GM23338 (cell line): ENCODE data around the gene ZNF516. TPM values are rescaled to one million over a fixed set of nuclear protein-coding genes. Genes with fewer than 3 reads are reported as not detected.

Experiments used
- ATAC-seq: fragments of 200-7000 bp; cut with Tn5 transposase; 3 replicates; pipeline ENCODE4 v1.9.1; 2020
- DNase-seq: peaks from one replicate; pipeline ENCODE4 v3.0.0-alpha.2; 2015; ENCODE audit warnings: low spot score
- H2AFZ ChIP-seq: fragments of 200-600 bp; sonication (generic); 2 replicates; pipeline ENCODE4 v1.8.0; 2016; ENCODE audit warnings: antibody characterized with exemption, mild to moderate bottlenecking, moderate library complexity
- H3F3A ChIP-seq: fragments of 200-600 bp; sonication (generic); replicated peaks from 2 replicates; pipeline ENCODE4 v1.8.0; 2017; ENCODE audit warnings: antibody characterized with exemption, mixed run types, low read depth
- H3K27ac ChIP-seq: fragments of 200-600 bp; sonication (generic); 2 replicates; pipeline ENCODE4 v1.6.1; 2016; ENCODE audit warnings: low read depth
- H3K27me3 ChIP-seq: fragments of 200-600 bp; sonication (generic); 2 replicates; pipeline ENCODE4 v1.8.0; 2016; ENCODE audit warnings: mild to moderate bottlenecking, mixed run types, moderate library complexity; ENCODE audit not compliant: insufficient read depth
- H3K36me3 ChIP-seq: fragments of 200-600 bp; sonication (generic); 2 replicates; pipeline ENCODE4 v1.8.0; 2016; ENCODE audit warnings: mild to moderate bottlenecking; ENCODE audit not compliant: insufficient read depth
- H3K4me1 ChIP-seq: fragments of 200-600 bp; sonication (generic); 2 replicates; pipeline ENCODE4 v1.8.0; 2016; ENCODE audit warnings: mild to moderate bottlenecking, moderate library complexity; ENCODE audit not compliant: insufficient read depth
- H3K4me2 ChIP-seq: fragments of 200-600 bp; sonication (generic); 2 replicates; pipeline ENCODE4 v1.7.1; 2017; ENCODE audit warnings: mixed run types
- H3K4me3 ChIP-seq: fragments of 200-600 bp; sonication (generic); 2 replicates; pipeline ENCODE4 v1.6.1; 2016; ENCODE audit warnings: mixed run types
- H3K79me2 ChIP-seq: fragments of 200-600 bp; sonication (generic); replicated peaks from 2 replicates; pipeline ENCODE4 v1.8.0; 2017; ENCODE audit warnings: mild to moderate bottlenecking; ENCODE audit not compliant: insufficient read depth
- H3K9me2 ChIP-seq: fragments of 200-600 bp; sonication (generic); 2 replicates; pipeline ENCODE4 v1.8.0; 2017; ENCODE audit not compliant: insufficient read depth
- H4K20me1 ChIP-seq: fragments of 200-600 bp; sonication (generic); replicated peaks from 2 replicates; pipeline ENCODE4 v1.8.0; 2017; ENCODE audit warnings: mild to moderate bottlenecking; ENCODE audit not compliant: insufficient read depth
- H3K27ac Mint-ChIP-seq: 2 replicates; pipeline ENCODE4 v1.8.0; 2020; ENCODE audit warnings: inconsistent platforms, mild to moderate bottlenecking, moderate library complexity, mixed read lengths
- H3K27me3 Mint-ChIP-seq: 3 replicates; pipeline ENCODE4 v1.8.0; 2022; ENCODE audit warnings: low read depth, mild to moderate bottlenecking, moderate library complexity, mixed read lengths, inconsistent platforms; ENCODE audit not compliant: insufficient read depth, poor library complexity
- H3K36me3 Mint-ChIP-seq: 3 replicates; pipeline ENCODE4 v1.8.0; 2021; ENCODE audit warnings: low read depth, mild to moderate bottlenecking, inconsistent platforms, moderate library complexity, mixed read lengths
- H3K4me1 Mint-ChIP-seq: 3 replicates; pipeline ENCODE4 v1.8.0; 2020; ENCODE audit warnings: mild to moderate bottlenecking, inconsistent platforms, mixed read lengths
- H3K4me3 Mint-ChIP-seq: 3 replicates; pipeline ENCODE4 v1.8.0; 2021; ENCODE audit warnings: moderate library complexity, mild to moderate bottlenecking, inconsistent platforms, mixed read lengths
- H3K9me3 Mint-ChIP-seq: 3 replicates; pipeline ENCODE4 v1.8.0; 2020; ENCODE audit warnings: moderate library complexity, mild to moderate bottlenecking, inconsistent platforms, mixed read lengths
- CREB1 ChIP-seq: fragments of 250-450 bp; sonication (Bioruptor Pico); IDR thresholded peaks from 2 replicates; pipeline ENCODE4 v1.5.0; 2020; ENCODE audit warnings: low read depth, mild to moderate bottlenecking, moderate library complexity
- ETS1 ChIP-seq: IDR thresholded peaks from 2 replicates; pipeline ENCODE4 v1.6.1; 2016; ENCODE audit warnings: antibody characterized with exemption
- EZH2phosphoT487 ChIP-seq: fragments of 200-600 bp; sonication (generic); IDR thresholded peaks from one replicate; pipeline ENCODE4 v1.8.1; 2018; ENCODE audit warnings: antibody characterized with exemption; ENCODE audit not compliant: unreplicated experiment
- NANOG ChIP-seq: IDR thresholded peaks from 2 replicates; pipeline ENCODE4 v1.6.1; 2016; ENCODE audit warnings: antibody characterized with exemption, borderline replicate concordance
- POLR2AphosphoS5 ChIP-seq: IDR thresholded peaks from 2 replicates; pipeline ENCODE4 v1.6.1; 2016; ENCODE audit warnings: antibody characterized with exemption, low read depth
- STAT1 ChIP-seq: IDR thresholded peaks from one replicate; pipeline ENCODE4 v1.6.1; 2016; ENCODE audit warnings: antibody characterized with exemption; ENCODE audit not compliant: unreplicated experiment
- ZNF114 ChIP-seq: fragments of 250-450 bp; sonication (Bioruptor Pico); IDR thresholded peaks from 2 replicates; pipeline ENCODE4 v1.5.0; 2020; ENCODE audit warnings: mild to moderate bottlenecking, moderate library complexity
- ZNF331 ChIP-seq: fragments of 250-450 bp; sonication (Bioruptor Pico); IDR thresholded peaks from 2 replicates; pipeline ENCODE4 v1.5.0; 2020; ENCODE audit warnings: low read depth, mild to moderate bottlenecking, moderate library complexity
- ZNF462 ChIP-seq: fragments of 250-450 bp; sonication (Bioruptor Pico); IDR thresholded peaks from 2 replicates; pipeline ENCODE4 v1.5.0; 2020; ENCODE audit warnings: mild to moderate bottlenecking, moderate library complexity
- polyA plus RNA-seq: library from polyadenylated mRNA; unstranded; fragments of >200 nt; fragmentation: Nextera tagmentation; extraction: Ambion mirVana; gene quantifications from 2 replicates; pipeline ENCODE4 v1.2.1, GENCODE V29; 2016
- total RNA-seq: library from RNA; depleted of rRNA; stranded (reverse); fragments of >200 nt; shearing (Covaris generic); gene quantifications from 2 replicates; pipeline ENCODE4 v1.2.3, GENCODE V29; 2014
- TF ChIP-seq, protein P1 (sequence below): IDR thresholded peaks from one replicate; pipeline ENCODE4 v1.6.1; 2018; ENCODE audit warnings: antibody characterized with exemption; ENCODE audit not compliant: unreplicated experiment
- TF ChIP-seq, protein P2 (sequence below), 2 experiments: fragments of 200-600 bp in 1 of 2; sonication (generic) in 1 of 2; conservative IDR thresholded peaks; 2 replicates each; pipeline versions ENCODE4 v1.5.1 to v1.6.1; 2016 to 2017; ENCODE audit warnings: antibody characterized with exemption in 2 of 2, low read depth in 2 of 2, mild to moderate bottlenecking in 2 of 2, moderate library complexity in 1 of 2

Gene ZNF516
- total and polyA plus RNA-seq, 2 experiments from 2014 or later, result 11.9 to 24.2 TPM

DNA sequence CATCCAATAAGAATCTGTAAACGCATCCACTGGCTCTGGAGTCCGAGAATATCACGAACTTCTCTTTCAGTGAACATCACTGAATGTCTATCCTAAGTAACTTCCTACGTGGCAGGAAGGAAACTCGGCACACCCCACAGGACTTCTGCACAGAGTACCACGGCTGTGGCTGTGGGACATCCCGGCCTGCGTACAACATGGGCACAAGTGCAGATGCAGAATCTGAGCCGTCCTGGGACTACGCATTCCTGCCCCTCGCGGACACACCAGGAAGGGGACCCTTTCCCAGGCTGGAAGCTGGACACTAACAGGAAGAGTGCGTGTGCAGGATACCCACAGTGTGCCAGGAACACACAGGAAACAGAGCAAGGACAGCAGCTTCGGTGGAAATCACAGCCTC is 60.6 kb downstream of the ZNF516 start:
- no peak overlapping the region for H3K4me2 ChIP-seq
- no peak overlapping the region for H3K4me3 ChIP-seq
- H3K27me3 Mint-ChIP-seq, result peaks cover 10% of the 10 kb centered on the region
- no peak for DNase-seq
- ATAC-seq, result no peak
- peaks cover 4% of the 10 kb centered on the region; the same call in 2 of the 3 replicates for H3K36me3 Mint-ChIP-seq
- peaks cover 13% of the 10 kb centered on the region for H3K4me1 Mint-ChIP-seq
- peaks cover 10% of the 10 kb centered on the region for H3K79me2 ChIP-seq
- H3K27ac ChIP-seq, result no peak overlapping the region
- no peaks in the 10 kb centered on the region for H3K4me1 ChIP-seq
- peaks cover 2% of the 10 kb centered on the region; the same call in 2 of the 3 replicates for H3K9me3 Mint-ChIP-seq
- H3F3A ChIP-seq, result no peaks in the 10 kb centered on the region
- H3K27me3 ChIP-seq, result no peaks in the 10 kb centered on the region
- H2AFZ ChIP-seq, result no peak overlapping the region
- no peaks in the 10 kb centered on the region for H3K36me3 ChIP-seq
- H4K20me1 ChIP-seq, result no peaks in the 10 kb centered on the region; the same call in none of the 2 replicates
- no peak overlapping the region for H3K27ac Mint-ChIP-seq
- TF ChIP-seq POLR2AphosphoS5 (no peak), ETS1 (no peak), ZNF462 (CRISPR knock-in tag) (no peak), STAT1 (no peak), ZNF114 (CRISPR knock-in tag) (no peak), CREB1 (CRISPR knock-in tag) (no peak), EZH2phosphoT487 (no peak), NANOG (no peak), ZNF331 (CRISPR knock-in tag) (no peak)
- TF ChIP-seq, protein P1, sequence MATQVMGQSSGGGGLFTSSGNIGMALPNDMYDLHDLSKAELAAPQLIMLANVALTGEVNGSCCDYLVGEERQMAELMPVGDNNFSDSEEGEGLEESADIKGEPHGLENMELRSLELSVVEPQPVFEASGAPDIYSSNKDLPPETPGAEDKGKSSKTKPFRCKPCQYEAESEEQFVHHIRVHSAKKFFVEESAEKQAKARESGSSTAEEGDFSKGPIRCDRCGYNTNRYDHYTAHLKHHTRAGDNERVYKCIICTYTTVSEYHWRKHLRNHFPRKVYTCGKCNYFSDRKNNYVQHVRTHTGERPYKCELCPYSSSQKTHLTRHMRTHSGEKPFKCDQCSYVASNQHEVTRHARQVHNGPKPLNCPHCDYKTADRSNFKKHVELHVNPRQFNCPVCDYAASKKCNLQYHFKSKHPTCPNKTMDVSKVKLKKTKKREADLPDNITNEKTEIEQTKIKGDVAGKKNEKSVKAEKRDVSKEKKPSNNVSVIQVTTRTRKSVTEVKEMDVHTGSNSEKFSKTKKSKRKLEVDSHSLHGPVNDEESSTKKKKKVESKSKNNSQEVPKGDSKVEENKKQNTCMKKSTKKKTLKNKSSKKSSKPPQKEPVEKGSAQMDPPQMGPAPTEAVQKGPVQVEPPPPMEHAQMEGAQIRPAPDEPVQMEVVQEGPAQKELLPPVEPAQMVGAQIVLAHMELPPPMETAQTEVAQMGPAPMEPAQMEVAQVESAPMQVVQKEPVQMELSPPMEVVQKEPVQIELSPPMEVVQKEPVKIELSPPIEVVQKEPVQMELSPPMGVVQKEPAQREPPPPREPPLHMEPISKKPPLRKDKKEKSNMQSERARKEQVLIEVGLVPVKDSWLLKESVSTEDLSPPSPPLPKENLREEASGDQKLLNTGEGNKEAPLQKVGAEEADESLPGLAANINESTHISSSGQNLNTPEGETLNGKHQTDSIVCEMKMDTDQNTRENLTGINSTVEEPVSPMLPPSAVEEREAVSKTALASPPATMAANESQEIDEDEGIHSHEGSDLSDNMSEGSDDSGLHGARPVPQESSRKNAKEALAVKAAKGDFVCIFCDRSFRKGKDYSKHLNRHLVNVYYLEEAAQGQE, result no peak
- TF ChIP-seq, protein P2, sequence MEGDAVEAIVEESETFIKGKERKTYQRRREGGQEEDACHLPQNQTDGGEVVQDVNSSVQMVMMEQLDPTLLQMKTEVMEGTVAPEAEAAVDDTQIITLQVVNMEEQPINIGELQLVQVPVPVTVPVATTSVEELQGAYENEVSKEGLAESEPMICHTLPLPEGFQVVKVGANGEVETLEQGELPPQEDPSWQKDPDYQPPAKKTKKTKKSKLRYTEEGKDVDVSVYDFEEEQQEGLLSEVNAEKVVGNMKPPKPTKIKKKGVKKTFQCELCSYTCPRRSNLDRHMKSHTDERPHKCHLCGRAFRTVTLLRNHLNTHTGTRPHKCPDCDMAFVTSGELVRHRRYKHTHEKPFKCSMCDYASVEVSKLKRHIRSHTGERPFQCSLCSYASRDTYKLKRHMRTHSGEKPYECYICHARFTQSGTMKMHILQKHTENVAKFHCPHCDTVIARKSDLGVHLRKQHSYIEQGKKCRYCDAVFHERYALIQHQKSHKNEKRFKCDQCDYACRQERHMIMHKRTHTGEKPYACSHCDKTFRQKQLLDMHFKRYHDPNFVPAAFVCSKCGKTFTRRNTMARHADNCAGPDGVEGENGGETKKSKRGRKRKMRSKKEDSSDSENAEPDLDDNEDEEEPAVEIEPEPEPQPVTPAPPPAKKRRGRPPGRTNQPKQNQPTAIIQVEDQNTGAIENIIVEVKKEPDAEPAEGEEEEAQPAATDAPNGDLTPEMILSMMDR (conservative IDR thresholded peaks at IDR 0.05; ENCODE audit: low read depth in 2 of 2), result no peak
- no peak overlapping the region for H3K4me3 Mint-ChIP-seq
- H3K9me2 ChIP-seq, result no peaks in the 10 kb centered on the region
